HG02852 (cell line): Measurements from ENCODE around the gene WRAP73.

Source experiments
- ATAC-seq: cut with Tn5 transposase; IDR thresholded peaks from one replicate; pipeline ENCODE4 v1.9.1; 2021; ENCODE audit warnings: mild to moderate bottlenecking, moderate library complexity; ENCODE audit not compliant: unreplicated experiment

Gene WRAP73

GRCh38 chr1:3683197-3683596 lies 33.3 kb upstream of the WRAP73 start:
- no peak for ATAC-seq

- ATAC-seq: no peak
Measured at GRCh38 chr1:3681898-3682806, 32.2 kb upstream of the WRAP73 start.

GRCh38 chr1:3681231-3681897 lies 31.5 kb upstream of the WRAP73 start:
- no peak for ATAC-seq

- ATAC-seq: no peak
Measured at GRCh38 chr1:3680488-3681230, 30.8 kb upstream of the WRAP73 start.

- ATAC-seq: no peak
Measured at GRCh38 chr1:3679799-3680453, 30.0 kb upstream of the WRAP73 start.

- no peak for ATAC-seq
Measured at GRCh38 chr1:3679098-3679555, 29.2 kb upstream of the WRAP73 start.

GRCh38 chr1:3678361-3679097 lies 28.6 kb upstream of the WRAP73 start:
- no peak for ATAC-seq

GRCh38 chr1:3677484-3677883 lies 27.6 kb upstream of the WRAP73 start:
- ATAC-seq: peak; percentile 11

- ATAC-seq: peak; percentile 66
Measured at GRCh38 chr1:3676581-3677470, 26.9 kb upstream of the WRAP73 start.

- no peak for ATAC-seq
Measured at GRCh38 chr1:3675436-3675835, 25.5 kb upstream of the WRAP73 start.

GRCh38 chr1:3674100-3675094 lies 24.5 kb upstream of the WRAP73 start:
- ATAC-seq: no peak

GRCh38 chr1:3673381-3674099 lies 23.6 kb upstream of the WRAP73 start:
- ATAC-seq: no peak

- no peak for ATAC-seq
Measured at GRCh38 chr1:3672971-3673361, 23.1 kb upstream of the WRAP73 start.

- ATAC-seq: no peak
Measured at GRCh38 chr1:3672231-3672970, 22.5 kb upstream of the WRAP73 start.

GRCh38 chr1:3671371-3672180 lies 21.7 kb upstream of the WRAP73 start:
- no peak for ATAC-seq

GRCh38 chr1:3670823-3671265 lies 20.9 kb upstream of the WRAP73 start:
- no peak for ATAC-seq
